SH-SY5Y (cell line): Measurements from ENCODE around the gene EVI5L.

Source experiments
- GATA2 ChIP-seq: IDR thresholded peaks from 2 replicates; pipeline ENCODE4 v1.6.1; 2011; ENCODE audit warnings: mild to moderate bottlenecking, low read depth, low read length
- GATA3 ChIP-seq: IDR thresholded peaks from 2 replicates; pipeline ENCODE4 v1.6.1; 2011; ENCODE audit warnings: low read depth, mild to moderate bottlenecking, low read length, moderate library complexity

- TF ChIP-seq GATA3 (no peak), GATA2 (no peak)
Measured at GRCh38 chr19:7883105-7883504, 53.1 kb downstream of the EVI5L start.
